Measurements from ENCODE around the gene ZNHIT1. TPM values are rescaled to one million over a fixed set of nuclear protein-coding genes. Genes with fewer than 3 reads are reported as not detected.
A peak's percentile ranks its signal among the peaks of the same experiment; 100 is the strongest.

The ZNHIT1 gene
- total RNA-seq, 6 donors from 2014 or later: 46.1 to 74.3 (median 68.5) TPM

DNA sequence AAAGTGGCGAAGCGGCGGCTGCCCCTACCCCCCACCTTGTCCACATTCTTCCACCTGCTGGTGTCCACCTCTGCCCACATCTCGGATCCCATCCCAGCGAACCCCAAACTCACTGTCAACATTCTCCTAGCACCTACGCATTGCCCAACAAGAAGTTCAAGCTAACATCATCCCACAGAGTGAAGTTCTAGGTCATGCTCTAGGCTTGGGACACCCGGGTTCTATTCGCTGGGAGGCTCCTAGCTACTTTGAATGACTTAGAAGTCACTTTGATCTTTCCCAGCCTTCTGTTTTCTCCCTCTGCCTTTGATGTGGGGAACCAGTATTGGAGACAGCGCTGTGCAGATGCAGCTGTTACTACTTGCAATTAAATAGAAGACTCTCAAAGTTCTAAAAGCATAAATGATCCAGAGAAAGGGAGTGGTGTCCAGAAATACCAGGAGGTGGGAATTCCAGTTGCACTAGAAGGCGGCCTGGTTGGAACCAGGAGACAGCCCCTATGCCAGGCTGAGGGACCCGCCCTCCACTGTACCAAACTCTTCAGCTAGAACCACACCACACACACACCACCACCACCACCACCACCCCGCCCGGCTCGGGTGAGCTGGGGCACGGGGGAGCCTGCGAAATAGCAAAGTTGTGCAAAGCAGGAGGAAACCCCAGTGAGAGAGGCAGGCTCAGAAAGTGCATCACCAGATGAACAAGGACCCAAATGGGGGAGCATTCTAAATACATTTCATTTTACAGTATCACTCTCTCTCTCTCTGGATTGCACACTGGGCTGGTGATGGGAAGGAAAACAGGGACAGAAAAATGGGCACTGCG lies 47.1 kb upstream of the ZNHIT1 start:
- Histone ChIP-seq H3K27ac (no peak overlapping the region), H3K27me3 (peaks cover 0 to 97% (median 68%) of the 10 kb centered on the region in 4 donors), H3K4me1 (peaks cover 22 to 52% (median 30%) of the 10 kb centered on the region in 4 donors), H3K36me3 (no peaks in the 10 kb centered on the region), H3K9me3 (no peaks in the 10 kb centered on the region), H3K4me3 (no peak overlapping the region)
- 6% methylated on average over 16 to 17 of the region's 17 CpGs for WGBS, 2 donors
- ATAC-seq (ENCODE audit: low FRiP score in 2 of 2) (no peak), DNase-seq (no peak)
- TF ChIP-seq, protein P1, sequence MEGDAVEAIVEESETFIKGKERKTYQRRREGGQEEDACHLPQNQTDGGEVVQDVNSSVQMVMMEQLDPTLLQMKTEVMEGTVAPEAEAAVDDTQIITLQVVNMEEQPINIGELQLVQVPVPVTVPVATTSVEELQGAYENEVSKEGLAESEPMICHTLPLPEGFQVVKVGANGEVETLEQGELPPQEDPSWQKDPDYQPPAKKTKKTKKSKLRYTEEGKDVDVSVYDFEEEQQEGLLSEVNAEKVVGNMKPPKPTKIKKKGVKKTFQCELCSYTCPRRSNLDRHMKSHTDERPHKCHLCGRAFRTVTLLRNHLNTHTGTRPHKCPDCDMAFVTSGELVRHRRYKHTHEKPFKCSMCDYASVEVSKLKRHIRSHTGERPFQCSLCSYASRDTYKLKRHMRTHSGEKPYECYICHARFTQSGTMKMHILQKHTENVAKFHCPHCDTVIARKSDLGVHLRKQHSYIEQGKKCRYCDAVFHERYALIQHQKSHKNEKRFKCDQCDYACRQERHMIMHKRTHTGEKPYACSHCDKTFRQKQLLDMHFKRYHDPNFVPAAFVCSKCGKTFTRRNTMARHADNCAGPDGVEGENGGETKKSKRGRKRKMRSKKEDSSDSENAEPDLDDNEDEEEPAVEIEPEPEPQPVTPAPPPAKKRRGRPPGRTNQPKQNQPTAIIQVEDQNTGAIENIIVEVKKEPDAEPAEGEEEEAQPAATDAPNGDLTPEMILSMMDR (IDR thresholded peaks at IDR 0.05): no peak
- TF ChIP-seq POLR2AphosphoS5 (IDR thresholded peaks at IDR 0.05) (no peak), POLR2A (IDR thresholded peaks at IDR 0.05) (no peak), EP300 (IDR thresholded peaks at IDR 0.05) (no peak)

DNA sequence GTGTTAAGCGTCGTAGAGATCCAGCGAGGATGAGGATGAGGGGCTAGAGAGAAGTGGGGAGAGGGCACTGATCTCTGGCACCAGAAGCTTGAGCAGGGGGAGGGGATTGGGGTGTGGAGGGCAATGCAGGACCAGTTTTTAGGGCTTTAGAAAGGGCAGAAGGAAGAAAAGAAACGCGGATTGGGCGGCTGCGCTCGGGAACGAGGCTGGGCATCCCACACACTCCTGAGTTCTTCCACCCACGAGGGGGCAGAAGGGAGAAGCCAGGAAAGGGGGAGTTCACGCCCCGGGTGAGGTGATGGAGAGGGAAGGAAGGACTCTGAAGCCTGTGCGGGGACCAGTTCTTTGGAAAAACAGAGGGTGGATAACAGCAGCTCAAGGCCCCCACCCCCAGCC lies 46.5 kb upstream of the ZNHIT1 start:
- Histone ChIP-seq H3K4me1 (peaks cover 20 to 46% (median 27%) of the 10 kb centered on the region in 4 donors), H3K27me3 (peaks cover 0 to 92% (median 62%) of the 10 kb centered on the region in 4 donors), H3K9me3 (no peaks in the 10 kb centered on the region), H3K27ac (no peak overlapping the region), H3K36me3 (no peaks in the 10 kb centered on the region), H3K4me3 (no peak overlapping the region)
- WGBS, 2 donors: 1 to 4% methylated on average over 12 of the region's 13 CpGs
- DNase-seq (no peak), ATAC-seq (ENCODE audit: low FRiP score in 2 of 2) (no peak)
- TF ChIP-seq POLR2A (IDR thresholded peaks at IDR 0.05) (no peak), POLR2AphosphoS5 (IDR thresholded peaks at IDR 0.05) (no peak), EP300 (IDR thresholded peaks at IDR 0.05) (no peak)
- TF ChIP-seq, protein P1 (IDR thresholded peaks at IDR 0.05): no peak

DNA sequence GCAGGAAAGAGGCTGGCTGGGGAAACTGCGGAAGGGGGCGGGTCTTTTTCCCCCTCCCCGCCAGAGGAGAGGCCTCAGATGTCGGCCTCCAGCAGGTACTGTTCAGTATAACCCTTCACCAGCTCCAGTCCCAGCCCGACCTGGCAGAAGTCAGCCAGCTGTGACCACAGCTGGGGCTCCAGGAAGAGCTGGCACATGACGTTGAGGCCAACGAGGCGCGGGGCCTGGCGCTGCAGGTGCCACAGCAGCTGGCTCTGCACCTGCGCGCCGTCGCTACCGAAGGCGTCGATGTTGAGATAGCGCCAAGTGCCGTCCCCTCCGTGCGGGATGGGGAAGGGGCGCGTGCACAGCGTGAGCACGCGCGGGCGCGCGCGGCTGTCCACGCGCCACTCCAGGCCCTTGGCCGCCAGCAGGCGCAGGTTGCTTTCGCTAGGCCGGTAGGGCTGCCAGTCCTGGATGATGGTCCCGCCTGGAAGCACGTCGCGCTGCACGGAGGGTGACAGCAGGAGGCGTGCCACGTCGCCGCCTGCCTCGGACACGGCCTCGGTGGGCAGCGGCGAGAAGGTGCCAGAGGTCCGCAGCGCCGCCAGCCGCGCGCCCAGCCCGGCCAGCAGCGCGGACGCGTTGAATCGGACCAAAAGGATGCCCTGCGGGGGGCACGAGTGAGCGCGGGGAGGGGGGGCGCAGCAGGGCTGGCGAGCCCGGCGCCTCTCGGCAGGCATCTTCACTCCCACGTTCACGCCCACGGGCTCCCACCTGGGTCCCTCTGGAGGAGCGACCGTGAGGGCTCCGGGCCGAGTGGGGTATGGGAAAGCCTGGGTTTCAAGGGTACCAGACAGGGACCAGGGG lies 45.7 kb upstream of the ZNHIT1 start:
- Histone ChIP-seq H3K36me3 (no peaks in the 10 kb centered on the region), H3K27me3 (peaks cover 0 to 85% (median 58%) of the 10 kb centered on the region in 4 donors), H3K9me3 (no peaks in the 10 kb centered on the region), H3K27ac (no peak overlapping the region), H3K4me1 (peaks cover 20 to 46% (median 27%) of the 10 kb centered on the region in 4 donors), H3K4me3 (no peak overlapping the region)
- no peak for ATAC-seq (ENCODE audit: low FRiP score in 2 of 2)
- 6 to 7% methylated on average over 18 to 33 of the region's 79 CpGs for WGBS, 2 donors
- DNase-seq: peak in 1 of 2 donors; percentile 79
- no peak for TF ChIP-seq EP300 (IDR thresholded peaks at IDR 0.05)
- no peak for TF ChIP-seq POLR2A (IDR thresholded peaks at IDR 0.05)
- TF ChIP-seq POLR2AphosphoS5 (IDR thresholded peaks at IDR 0.05): no peak

DNA sequence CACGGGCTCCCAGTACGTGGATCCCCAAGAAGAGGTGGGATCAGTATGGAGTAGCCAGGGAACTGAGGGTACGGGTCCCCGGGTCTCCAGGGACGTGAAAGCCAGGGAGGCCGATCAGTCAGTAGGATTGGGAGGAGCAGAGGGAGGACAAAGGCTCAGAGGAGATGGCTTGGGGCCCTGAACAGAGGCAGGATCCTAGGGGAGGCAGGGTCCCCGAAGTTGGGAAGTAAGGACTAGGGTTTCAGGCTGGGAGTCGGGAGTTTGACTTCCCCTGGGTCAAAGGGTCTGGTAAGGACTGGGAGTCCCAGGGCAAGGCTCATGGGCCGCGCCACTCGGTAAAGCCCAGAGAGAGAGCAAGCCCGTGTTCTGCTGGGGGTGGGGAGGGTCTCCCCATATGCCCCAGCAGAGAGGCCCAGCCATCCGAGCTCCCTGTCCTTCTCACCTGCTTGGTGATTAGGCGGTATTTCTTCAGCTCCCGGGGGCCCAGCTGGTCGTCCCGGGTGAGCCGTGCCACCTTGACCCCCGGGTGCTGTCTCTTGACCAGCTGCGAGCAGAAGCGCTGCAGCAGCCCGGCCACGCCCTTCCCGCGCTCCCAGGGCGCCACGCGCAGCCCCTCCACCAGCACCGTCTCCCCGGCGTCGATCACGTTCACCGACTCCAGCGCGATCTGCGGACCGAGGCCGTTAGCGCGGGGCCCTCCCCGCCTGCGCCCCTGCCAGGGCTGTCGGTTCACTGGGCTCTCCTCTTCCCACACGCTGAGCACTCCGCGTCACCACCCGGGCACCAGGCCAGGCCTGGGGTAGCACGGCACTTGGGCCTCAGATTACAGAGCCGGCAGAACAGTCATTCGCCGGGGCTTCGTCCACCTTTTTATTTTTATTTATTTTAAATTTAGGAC lies 44.9 kb upstream of the ZNHIT1 start:
- H3K4me3 ChIP-seq: peak overlapping the region in 2 of 4 donors; percentile 16 to 17
- no peaks in the 10 kb centered on the region for H3K9me3 ChIP-seq
- DNase-seq (peak; percentile 71 to 96), ATAC-seq (ENCODE audit: low FRiP score in 2 of 2) (peak; percentile 32 to 65)
- TF ChIP-seq EP300 (IDR thresholded peaks at IDR 0.05): no peak
- TF ChIP-seq POLR2AphosphoS5 (IDR thresholded peaks at IDR 0.05): no peak
- TF ChIP-seq POLR2A (IDR thresholded peaks at IDR 0.05): no peak
- TF ChIP-seq, protein P1 (IDR thresholded peaks at IDR 0.05): no peak
- no peaks in the 10 kb centered on the region for H3K36me3 ChIP-seq
- H3K27me3 ChIP-seq: peaks cover 0 to 81% (median 57%) of the 10 kb centered on the region in 4 donors
- 1 to 3% methylated on average over 15 to 18 of the region's 53 CpGs for WGBS, 2 donors
- peaks cover 20 to 46% (median 27%) of the 10 kb centered on the region in 4 donors for H3K4me1 ChIP-seq
- H3K27ac ChIP-seq: no peak overlapping the region
